IPS-20b (cell line): Measurements from ENCODE around the gene CCDC24.

ENCODE experiments used
- H3K27ac ChIP-seq: one replicate; pipeline ENCODE4 v1.5.1; 2013; ENCODE audit warnings: low read length
- H3K27me3 ChIP-seq: 2 replicates; pipeline ENCODE4 v1.6.1; 2013; ENCODE audit warnings: mild to moderate bottlenecking, low read length, inconsistent platforms; ENCODE audit not compliant: insufficient read depth
- H3K36me3 ChIP-seq: 2 replicates; pipeline ENCODE4 v1.6.1; 2013; ENCODE audit warnings: low read depth, mild to moderate bottlenecking, inconsistent platforms, low read length, moderate library complexity; ENCODE audit not compliant: insufficient read depth
- H3K4me1 ChIP-seq: 2 replicates; pipeline ENCODE4 v1.6.1; 2013; ENCODE audit warnings: mild to moderate bottlenecking, control low read depth, inconsistent platforms, low read length, moderate library complexity; ENCODE audit not compliant: insufficient read depth
- H3K4me3 ChIP-seq: 2 replicates; pipeline ENCODE4 v1.5.1; 2013; ENCODE audit warnings: mild to moderate bottlenecking, low read length, inconsistent platforms
- H3K9ac ChIP-seq: 2 replicates; pipeline ENCODE4 v1.6.1; 2013; ENCODE audit warnings: low read depth, mild to moderate bottlenecking, inconsistent platforms, low read length, moderate library complexity
- H3K9me3 ChIP-seq: 2 replicates; pipeline ENCODE4 v1.6.1; 2013; ENCODE audit warnings: mild to moderate bottlenecking, low read depth, low read length, inconsistent platforms; ENCODE audit not compliant: insufficient read depth

The CCDC24 gene

DNA sequence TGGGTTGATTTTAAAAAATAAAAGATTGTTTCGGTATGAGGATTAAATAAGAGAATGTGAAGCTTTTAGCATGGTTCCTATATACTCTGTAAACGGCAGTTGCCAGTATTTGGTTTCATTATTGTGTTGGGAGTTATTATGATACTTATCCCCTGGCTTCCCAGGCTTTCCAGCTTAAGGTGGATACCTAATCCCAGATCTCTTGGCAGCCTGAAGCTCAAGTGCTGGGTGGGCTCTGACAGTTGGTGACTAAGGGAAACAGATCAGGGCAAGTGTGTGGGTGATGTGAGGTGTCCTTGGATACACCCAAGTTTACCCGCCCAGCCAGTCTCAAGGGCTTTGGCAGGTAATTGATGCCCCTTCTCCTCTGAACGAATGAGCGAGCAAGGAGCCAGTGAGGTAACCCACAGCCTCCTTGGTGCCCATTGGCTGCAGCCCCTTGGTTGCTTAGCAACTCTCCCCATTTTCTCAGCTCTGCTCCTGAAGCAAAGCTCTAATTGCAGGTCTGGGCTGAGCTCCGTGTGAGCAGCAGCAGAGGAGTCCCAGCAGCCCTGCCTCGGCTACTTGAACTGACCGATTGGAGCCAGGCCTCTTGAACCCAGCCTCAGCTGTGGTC is 38.6 kb upstream of the CCDC24 start:
- Histone ChIP-seq H3K27me3 (no peaks in the 10 kb centered on the region), H3K4me3 (no peak overlapping the region), H3K36me3 (peaks cover 13% of the 10 kb centered on the region; the same call in 1 of the 2 replicates), H3K9me3 (no peaks in the 10 kb centered on the region), H3K27ac (no peak overlapping the region), H3K4me1 (peaks cover 3% of the 10 kb centered on the region; the same call in 1 of the 2 replicates), H3K9ac (peak overlapping the region; percentile 1; the same call in 1 of the 2 replicates)

DNA sequence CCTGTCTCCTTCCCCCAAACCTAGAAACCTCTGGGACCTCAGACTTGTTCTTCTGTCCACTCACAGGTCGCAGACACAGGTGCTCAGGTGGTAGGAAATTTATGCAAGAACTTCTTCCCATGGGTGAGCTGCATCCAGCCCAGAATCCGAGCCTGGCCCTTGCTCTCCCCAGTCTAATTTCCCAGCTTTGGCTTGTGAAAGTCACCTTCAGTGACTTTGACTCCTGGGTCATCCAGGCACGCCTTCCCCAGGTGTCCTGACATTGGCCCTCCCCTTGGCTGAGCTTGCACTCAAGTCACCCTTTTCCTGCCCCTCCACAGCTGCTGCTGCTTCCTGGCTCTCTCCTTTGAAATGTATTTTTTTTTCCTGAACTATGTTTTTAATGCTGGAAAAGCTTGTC is 38.0 kb upstream of the CCDC24 start:
- Histone ChIP-seq H3K27ac (no peak overlapping the region), H3K4me1 (no peaks in the 10 kb centered on the region), H3K9ac (peak overlapping the region; percentile 1; the same call in 1 of the 2 replicates), H3K9me3 (no peaks in the 10 kb centered on the region), H3K4me3 (no peak overlapping the region), H3K36me3 (peaks cover 18% of the 10 kb centered on the region; the same call in 1 of the 2 replicates), H3K27me3 (no peaks in the 10 kb centered on the region)

DNA sequence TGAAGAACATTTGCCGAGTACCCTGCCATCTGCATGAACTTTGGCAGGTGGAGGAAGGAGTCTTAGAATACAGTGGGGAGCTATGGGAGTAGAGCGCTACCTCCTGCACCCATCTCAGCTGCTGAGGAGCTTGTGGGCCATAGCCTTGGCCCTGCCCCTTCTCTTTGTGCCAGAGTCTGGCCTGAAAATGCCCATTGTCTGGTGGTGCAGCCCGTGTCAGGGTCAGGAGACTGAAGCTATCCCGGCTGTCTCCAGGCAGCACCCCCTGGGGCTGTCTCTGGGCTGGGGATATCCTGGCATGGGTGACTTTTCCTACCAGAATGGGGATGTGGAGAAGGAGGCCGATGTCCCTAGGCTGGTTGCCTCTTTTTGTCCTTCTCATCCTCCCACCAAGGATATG is 37.4 kb upstream of the CCDC24 start:
- Histone ChIP-seq H3K4me1 (no peaks in the 10 kb centered on the region), H3K9ac (no peak overlapping the region), H3K36me3 (peaks cover 24% of the 10 kb centered on the region; the same call in 1 of the 2 replicates), H3K9me3 (no peaks in the 10 kb centered on the region), H3K27ac (no peak overlapping the region), H3K4me3 (no peak overlapping the region), H3K27me3 (no peaks in the 10 kb centered on the region)

DNA sequence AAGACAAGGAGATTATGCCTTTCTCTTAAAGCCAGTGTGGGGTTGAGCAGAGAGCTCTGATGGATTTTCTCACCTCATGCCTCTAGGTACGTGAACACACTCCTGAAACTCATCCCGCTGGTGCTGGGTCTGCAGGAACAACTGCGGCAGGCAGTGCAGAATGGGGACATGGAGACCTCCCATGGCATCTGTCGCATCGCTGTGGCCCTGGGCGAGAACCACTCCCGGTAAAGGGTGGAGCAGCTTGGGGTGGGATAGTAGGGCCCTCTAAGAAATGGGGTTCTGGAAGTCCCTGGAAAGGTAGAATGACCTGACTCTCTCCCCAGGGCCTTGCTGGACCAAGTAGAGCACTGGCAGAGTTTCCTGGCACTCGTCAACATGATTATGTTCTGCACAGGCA is 35.2 kb upstream of the CCDC24 start:
- H3K9ac ChIP-seq, result no peak overlapping the region
- H3K27ac ChIP-seq, result no peak overlapping the region
- H3K4me3 ChIP-seq, result no peak overlapping the region
- H3K36me3 ChIP-seq, result peaks cover 18% of the 10 kb centered on the region; the same call in 1 of the 2 replicates
- H3K4me1 ChIP-seq, result no peaks in the 10 kb centered on the region
- H3K27me3 ChIP-seq, result no peaks in the 10 kb centered on the region
- no peaks in the 10 kb centered on the region for H3K9me3 ChIP-seq

DNA sequence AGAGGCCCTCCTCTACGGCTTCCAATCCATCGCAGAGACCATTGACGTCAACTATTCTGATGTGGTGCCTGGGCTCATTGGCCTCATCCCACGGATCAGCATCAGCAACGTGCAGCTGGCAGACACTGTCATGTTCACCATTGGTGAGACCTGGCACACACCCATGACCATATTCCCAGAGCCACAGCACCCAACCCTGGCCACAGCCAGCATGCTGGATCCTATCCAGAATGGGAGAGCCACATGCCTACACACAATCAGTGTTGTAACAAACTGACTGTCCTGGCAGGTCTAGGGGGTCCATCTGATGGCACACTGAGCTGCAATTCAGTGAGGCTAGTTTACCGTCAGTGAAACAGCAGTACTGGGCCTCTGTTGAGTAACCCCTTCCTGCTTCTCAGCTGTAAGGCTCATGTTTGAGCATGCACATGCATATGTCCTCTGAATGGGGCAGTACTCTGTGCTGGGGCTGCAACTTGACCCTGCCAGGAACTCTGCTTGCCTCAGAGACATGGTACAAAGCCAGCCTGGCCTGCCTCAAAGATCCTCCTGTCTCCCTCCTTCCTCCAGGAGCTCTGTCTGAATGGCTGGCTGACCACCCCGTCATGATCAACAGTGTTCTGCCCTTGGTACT is 33.9 kb upstream of the CCDC24 start:
- peaks cover 26% of the 10 kb centered on the region for H3K36me3 ChIP-seq
- no peaks in the 10 kb centered on the region for H3K27me3 ChIP-seq
- H3K9ac ChIP-seq, result no peak overlapping the region
- no peaks in the 10 kb centered on the region for H3K4me1 ChIP-seq
- no peak overlapping the region for H3K4me3 ChIP-seq
- no peaks in the 10 kb centered on the region for H3K9me3 ChIP-seq
- no peak overlapping the region for H3K27ac ChIP-seq

DNA sequence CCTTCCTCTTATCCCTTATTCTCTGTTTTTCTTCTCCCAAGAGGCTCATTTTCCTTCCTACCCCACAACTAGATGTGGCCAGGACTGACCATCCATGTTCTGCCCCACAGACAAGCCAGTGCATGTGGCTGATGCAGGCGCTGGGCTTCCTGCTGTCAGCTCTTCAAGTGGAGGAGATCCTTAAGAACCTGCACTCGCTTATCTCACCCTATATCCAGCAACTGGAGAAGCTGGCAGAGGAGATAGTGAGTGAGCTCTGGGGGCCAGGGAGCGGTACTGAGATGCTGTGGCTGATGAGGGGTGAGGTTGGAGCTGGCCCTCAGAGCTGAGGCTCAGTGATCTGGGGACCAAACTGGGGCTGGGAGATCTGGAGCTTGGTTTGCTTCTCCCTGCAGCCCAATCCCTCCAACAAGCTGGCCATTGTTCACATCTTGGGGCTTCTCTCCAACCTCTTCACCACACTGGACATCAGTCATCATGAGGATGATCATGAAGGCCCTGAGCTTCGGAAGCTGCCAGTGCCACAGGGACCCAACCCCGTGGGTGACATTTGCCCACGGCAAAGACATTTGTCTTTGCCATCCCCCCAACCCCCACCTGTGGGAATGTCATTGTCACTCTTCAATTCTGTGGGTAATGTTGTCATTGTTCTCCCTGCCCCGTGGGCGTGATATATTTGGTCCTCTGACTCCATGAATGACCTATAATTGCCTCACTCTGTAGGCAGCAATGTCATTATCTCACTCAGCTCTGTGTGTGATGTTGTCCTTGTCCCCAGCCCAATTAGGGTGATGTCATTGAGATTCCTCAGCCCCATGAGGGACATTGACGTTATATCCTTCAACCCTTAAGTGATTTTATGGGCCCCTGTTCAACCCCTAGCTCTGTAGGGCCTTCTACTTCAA is 32.8 kb upstream of the CCDC24 start:
- no peaks in the 10 kb centered on the region for H3K4me1 ChIP-seq
- no peak overlapping the region for H3K4me3 ChIP-seq
- H3K9me3 ChIP-seq, result no peaks in the 10 kb centered on the region
- H3K36me3 ChIP-seq, result peaks cover 26% of the 10 kb centered on the region
- H3K27ac ChIP-seq, result no peak overlapping the region
- H3K27me3 ChIP-seq, result no peaks in the 10 kb centered on the region
- no peak overlapping the region for H3K9ac ChIP-seq

DNA sequence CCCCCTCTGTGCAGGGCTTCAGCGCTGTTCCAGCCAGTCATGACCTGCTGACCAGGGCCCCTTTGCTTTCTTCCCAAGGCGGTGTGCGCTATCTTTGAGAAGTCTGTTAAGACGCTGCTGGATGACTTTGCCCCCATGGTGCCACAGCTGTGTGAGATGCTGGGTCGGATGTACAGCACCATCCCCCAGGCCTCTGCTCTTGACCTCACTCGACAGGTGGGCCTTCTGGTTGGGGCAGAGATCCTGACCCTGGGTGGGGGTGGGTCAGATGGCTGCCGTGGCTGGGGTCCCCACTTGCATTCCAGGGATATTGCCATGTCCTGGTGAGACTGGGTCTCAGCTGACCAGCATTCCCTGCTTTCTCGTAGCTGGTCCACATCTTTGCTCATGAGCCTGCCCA is 30.6 kb upstream of the CCDC24 start:
- Histone ChIP-seq H3K27me3 (no peaks in the 10 kb centered on the region), H3K27ac (no peak overlapping the region), H3K9me3 (no peaks in the 10 kb centered on the region), H3K36me3 (peaks cover 26% of the 10 kb centered on the region), H3K9ac (no peak overlapping the region), H3K4me1 (no peaks in the 10 kb centered on the region), H3K4me3 (no peak overlapping the region)

DNA sequence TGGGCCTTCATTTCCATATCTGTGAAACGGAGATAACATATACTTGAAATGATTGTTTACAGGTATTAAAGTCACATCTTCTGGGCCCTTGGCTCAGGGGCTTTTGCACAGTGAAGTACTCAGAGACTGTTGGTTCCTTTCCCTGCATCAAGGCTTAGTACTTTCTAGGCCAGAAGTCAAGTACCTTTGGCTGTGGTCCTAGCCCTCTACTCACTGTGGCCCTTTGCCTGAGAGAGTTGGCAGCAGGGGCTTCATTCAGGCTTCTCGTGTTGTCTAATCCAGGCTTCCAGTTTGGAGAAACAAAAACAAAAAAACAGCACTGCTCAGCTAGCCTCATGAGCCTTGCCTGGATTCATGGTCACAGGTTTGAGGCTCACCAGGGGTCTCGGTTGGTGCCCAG is 29.7 kb upstream of the CCDC24 start:
- no peak overlapping the region for H3K27ac ChIP-seq
- no peaks in the 10 kb centered on the region for H3K4me1 ChIP-seq
- no peaks in the 10 kb centered on the region for H3K9me3 ChIP-seq
- H3K36me3 ChIP-seq, result peaks cover 26% of the 10 kb centered on the region
- H3K27me3 ChIP-seq, result no peaks in the 10 kb centered on the region
- no peak overlapping the region for H3K9ac ChIP-seq
- no peak overlapping the region for H3K4me3 ChIP-seq

DNA sequence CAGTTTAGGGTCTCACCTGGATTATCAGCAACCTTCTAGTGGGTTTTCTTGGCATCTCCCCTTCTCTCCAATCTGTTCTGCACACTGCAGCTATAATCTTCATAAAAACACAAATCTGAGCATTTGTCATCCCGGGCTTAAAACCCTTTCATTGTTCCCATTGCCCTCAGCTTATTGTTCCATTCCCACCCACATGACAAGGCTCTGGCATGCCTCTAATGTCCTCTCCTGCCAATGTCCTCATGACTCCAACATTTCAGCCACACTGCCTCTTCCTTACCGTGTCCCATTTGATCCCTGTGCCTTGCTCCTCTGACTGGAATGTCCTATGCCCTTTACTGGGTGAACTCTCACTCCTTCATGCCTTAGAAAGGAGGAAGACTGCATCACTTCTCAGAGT is 29.1 kb upstream of the CCDC24 start:
- Histone ChIP-seq H3K9ac (no peak overlapping the region), H3K36me3 (peaks cover 26% of the 10 kb centered on the region), H3K4me3 (no peak overlapping the region), H3K27ac (no peak overlapping the region), H3K27me3 (no peaks in the 10 kb centered on the region), H3K9me3 (no peaks in the 10 kb centered on the region), H3K4me1 (no peaks in the 10 kb centered on the region)

DNA sequence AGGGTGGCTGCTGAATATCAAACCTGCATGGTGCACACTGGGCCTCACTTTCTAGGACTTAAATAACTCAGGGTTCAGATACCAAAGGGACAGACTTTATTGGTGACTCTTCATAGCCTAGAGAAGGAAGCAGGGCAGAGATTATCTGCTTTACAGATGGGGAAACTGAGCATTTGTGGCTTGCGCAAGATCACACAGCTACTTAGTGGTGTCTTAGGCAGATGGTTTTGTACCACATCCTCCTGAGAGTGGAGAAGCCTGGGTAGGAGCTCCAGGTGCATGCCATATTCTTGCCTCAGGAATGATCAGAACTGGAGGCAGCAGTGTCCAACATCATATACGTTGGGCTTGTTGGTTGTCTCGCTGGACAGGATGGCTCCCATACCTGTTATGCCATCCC is 28.4 kb upstream of the CCDC24 start:
- Histone ChIP-seq H3K9me3 (no peaks in the 10 kb centered on the region), H3K36me3 (peaks cover 24% of the 10 kb centered on the region), H3K4me3 (no peak overlapping the region), H3K27ac (no peak overlapping the region), H3K9ac (no peak overlapping the region), H3K27me3 (no peaks in the 10 kb centered on the region), H3K4me1 (no peaks in the 10 kb centered on the region)

DNA sequence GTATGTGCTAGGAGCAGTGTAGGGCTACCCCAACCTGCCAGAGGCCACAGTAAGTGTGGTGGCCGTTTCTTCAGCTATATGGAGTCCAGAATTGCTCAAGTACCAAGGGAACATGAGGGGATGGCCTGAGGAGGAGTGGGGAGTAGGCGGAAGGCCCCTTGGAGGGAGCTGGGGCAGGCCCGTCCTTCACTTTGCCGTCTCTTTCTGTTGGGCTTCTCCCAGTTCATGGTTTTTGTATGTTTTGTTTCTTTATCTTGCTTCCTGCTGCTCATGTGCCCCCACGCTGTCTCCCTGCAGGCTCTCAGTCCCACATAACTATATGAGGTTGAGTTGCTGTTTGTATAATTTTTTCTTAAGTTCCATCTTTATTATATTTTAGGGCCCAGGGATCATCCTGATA is 27.5 kb upstream of the CCDC24 start:
- no peak overlapping the region for H3K4me3 ChIP-seq
- no peaks in the 10 kb centered on the region for H3K9me3 ChIP-seq
- peaks cover 16% of the 10 kb centered on the region for H3K36me3 ChIP-seq
- no peaks in the 10 kb centered on the region for H3K4me1 ChIP-seq
- no peak overlapping the region for H3K27ac ChIP-seq
- no peak overlapping the region for H3K9ac ChIP-seq
- H3K27me3 ChIP-seq, result no peaks in the 10 kb centered on the region
